MG63 (cell line): ENCODE data around the gene BET1L. TPM values are rescaled to one million over a fixed set of nuclear protein-coding genes. Genes with fewer than 3 reads are reported as not detected.
"Not testable (repeated sequence)": the region's sequence is repeated elsewhere in the genome, so short reads cannot be mapped to it uniquely, and the experiment has no call there.

Source experiments
- DNase-seq: peaks from one replicate; pipeline ENCODE4 v3.0.0-alpha.2; 2020
- H3K27me3 ChIP-seq: fragments of 250-450 bp; sonication (Bioruptor Pico); 2 replicates; pipeline ENCODE4 v1.5.1; 2020; ENCODE audit warnings: mild to moderate bottlenecking, moderate library complexity
- H3K36me3 ChIP-seq: fragments of 250-450 bp; sonication (Bioruptor Pico); 2 replicates; pipeline ENCODE4 v1.5.1; 2020; ENCODE audit warnings: mild to moderate bottlenecking, moderate library complexity
- H3K4me3 ChIP-seq: fragments of 250-450 bp; sonication (Bioruptor Pico); 2 replicates; pipeline ENCODE4 v1.5.1; 2020; ENCODE audit warnings: mild to moderate bottlenecking, moderate library complexity
- H3K9me3 ChIP-seq: fragments of 250-450 bp; sonication (Bioruptor Pico); 2 replicates; pipeline ENCODE4 v1.5.1; 2020; ENCODE audit warnings: mild to moderate bottlenecking, moderate library complexity
- total RNA-seq: library from RNA; depleted of rRNA; stranded (reverse); fragments of >200 nt; shearing (Covaris generic); gene quantifications from 2 replicates; pipeline ENCODE4 v1.2.3, GENCODE V29; 2014; ENCODE audit warnings: low replicate concordance

The BET1L gene
- total RNA-seq, 1 experiment from 2014 or later, result 29.0 TPM

DNA sequence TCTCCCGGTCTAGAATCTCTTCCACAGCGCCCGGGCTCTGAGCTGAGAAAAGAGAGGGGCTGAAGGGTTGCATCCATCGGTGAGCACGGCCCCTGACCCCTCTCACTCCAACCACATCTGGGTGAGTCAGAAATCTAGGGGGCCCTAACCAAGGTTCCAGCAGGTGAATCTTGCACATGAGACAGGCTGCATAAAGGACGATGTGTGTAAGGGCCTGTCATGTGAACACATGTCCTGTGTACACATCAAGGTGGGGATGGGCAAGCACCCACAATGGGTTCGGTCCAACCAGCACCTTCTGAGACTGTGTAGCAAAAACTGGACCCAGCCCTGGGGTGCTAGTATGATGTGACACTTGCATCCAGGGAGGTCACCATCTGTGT lies 1.2 kb downstream of the BET1L start:
- H3K4me3 ChIP-seq, result peak overlapping the region; percentile 90
- H3K9me3 ChIP-seq, result no peaks in the 10 kb centered on the region
- peaks cover 81% of the 10 kb centered on the region for H3K36me3 ChIP-seq
- no peaks in the 10 kb centered on the region for H3K27me3 ChIP-seq
- no peak for DNase-seq

DNA sequence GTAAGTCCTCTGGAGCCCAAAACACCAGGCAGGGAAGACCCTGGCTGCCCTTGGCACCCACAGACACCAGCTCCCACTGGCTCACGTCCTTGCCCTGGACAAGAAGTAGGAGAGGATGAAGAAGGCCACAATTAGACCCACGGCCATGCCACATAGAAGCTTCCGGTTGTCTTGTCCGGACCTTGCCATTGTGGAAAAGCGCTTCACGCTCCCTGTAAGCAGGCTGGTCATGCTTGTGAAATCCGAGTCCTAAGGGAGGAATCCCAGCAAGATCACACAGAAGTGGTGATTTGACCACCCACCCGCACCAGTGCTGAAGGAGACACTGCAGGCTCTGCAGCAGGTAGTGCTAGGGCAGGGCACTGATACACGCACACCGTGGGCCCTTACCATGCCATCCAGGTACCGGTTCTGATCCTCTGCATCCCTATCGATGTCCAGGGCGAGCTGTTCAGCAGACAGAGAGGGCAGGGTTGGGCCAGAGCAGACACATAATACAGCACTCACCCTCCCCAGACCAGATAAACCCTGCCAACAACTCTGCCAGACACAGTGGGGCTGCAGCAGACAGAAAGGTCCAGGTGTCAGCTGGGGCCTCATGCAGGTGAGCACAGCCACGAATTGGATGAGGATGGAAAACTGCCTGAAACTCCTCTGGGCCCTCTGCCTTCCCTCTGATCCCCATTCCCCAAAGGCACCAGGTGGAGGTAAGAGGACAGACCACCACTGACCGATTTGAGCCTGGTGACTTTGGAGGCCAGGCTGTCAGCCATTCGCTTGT lies 1.8 kb downstream of the BET1L start:
- H3K9me3 ChIP-seq, result no peaks in the 10 kb centered on the region
- H3K4me3 ChIP-seq, result peak overlapping the region; percentile 90
- no peaks in the 10 kb centered on the region for H3K27me3 ChIP-seq
- DNase-seq, result no peak
- H3K36me3 ChIP-seq, result peaks cover 79% of the 10 kb centered on the region

DNA sequence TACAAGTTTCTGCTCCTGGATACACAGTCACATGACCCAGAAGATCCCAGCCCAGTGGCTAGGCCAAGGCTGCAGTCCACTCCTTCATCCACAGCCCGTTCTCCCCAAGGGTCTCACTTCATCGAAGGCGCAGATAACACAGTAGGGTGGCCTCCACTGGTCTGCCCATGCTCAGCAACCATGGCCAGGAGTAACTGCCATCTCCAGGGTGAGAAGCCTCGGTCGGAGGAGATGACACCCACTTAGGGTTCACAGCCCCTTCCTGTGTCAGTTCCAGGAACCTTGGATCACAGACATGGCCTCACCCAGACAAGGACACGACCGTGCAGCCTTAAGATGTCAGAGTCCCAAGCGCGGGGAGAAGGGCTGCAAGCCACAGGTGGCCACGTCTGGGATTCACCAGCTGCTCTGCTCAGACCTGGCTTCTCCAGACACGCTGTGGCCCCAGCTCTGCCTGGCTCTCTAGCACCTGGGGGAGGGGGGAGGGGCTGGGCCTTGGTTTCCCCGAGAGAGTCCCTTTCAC lies 2.6 kb downstream of the BET1L start:
- Histone ChIP-seq H3K9me3 (no peaks in the 10 kb centered on the region), H3K27me3 (no peaks in the 10 kb centered on the region), H3K4me3 (no peak overlapping the region), H3K36me3 (peaks cover 71% of the 10 kb centered on the region)
- DNase-seq, result no peak

DNA sequence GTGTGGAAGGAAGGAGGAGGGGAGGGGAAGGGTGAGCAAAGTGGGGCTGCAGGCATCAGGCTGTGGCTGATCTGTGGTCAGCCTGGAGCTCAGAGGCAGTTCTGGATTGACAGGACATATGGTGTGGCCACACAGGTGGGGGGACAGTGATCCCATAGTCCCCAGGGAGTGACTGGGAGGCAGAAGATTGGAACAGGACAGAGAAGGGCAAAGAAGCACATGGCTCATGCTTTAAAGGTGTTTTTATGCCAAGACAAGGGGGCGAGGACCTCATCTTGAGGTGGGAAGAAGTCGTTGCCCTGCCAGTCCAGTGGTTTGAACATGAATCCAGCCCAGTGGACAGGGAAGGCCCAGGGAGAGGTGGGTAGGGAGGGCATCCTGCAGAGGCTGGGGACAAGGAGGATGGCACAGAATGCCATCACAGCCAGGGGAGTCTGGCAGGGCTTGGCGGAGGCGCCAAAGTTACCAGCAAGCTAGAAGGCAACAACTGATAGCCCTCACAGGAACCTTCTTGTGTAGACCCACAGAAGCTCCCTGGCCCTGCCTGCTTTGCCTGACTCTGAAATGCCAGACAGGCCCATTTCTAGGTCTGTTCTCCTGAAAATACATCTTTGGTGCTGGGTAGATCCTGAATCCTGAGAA lies 3.1 kb downstream of the BET1L start:
- Histone ChIP-seq H3K9me3 (no peaks in the 10 kb centered on the region), H3K36me3 (peaks cover 66% of the 10 kb centered on the region), H3K27me3 (no peaks in the 10 kb centered on the region), H3K4me3 (no peak overlapping the region)
- no peak for DNase-seq

DNA sequence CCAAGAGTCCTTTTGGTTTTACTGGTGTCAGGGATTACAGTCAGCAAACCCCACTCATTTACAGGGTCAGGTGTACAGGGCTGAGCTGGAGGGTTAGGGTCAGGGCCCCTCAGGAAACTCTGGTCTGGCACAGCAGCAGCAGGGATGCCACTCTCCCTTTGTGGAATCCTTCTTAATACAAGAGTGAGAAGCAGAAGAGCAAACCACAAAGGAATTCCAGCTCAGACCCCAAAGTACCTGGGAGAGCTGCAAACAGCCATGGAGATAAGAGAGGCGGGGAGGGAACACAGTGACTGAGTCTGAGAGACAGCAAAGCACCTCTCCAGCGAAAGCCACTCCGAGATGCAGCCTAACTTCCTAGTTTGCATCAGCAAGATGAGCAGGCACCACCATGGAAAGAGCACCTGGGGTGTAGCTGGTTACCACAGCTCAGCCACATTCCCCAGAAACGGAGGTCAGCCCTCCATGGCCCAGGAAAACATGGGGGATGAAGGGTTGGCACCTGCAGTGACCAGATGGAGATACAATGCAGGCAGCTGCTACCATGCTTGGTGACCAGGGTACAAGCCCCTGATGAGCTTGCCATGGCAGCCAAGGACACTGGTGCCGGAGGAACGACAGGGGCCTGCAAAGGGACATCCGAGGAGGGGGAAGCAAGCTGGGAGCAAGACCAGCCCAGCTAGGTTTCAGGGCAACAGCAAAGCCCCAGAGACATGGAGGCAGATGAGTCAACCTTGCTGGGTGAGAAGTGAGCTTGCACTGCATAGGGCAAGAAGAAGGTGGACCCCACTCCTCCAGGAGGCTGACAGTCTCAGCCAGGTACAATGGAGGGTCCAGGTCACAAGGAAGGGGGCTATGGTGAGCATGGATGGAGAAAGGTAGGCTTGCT lies 3.9 kb downstream of the BET1L start:
- no peak overlapping the region for H3K4me3 ChIP-seq
- no peaks in the 10 kb centered on the region for H3K27me3 ChIP-seq
- no peaks in the 10 kb centered on the region for H3K9me3 ChIP-seq
- no peak for DNase-seq
- peaks cover 66% of the 10 kb centered on the region for H3K36me3 ChIP-seq

DNA sequence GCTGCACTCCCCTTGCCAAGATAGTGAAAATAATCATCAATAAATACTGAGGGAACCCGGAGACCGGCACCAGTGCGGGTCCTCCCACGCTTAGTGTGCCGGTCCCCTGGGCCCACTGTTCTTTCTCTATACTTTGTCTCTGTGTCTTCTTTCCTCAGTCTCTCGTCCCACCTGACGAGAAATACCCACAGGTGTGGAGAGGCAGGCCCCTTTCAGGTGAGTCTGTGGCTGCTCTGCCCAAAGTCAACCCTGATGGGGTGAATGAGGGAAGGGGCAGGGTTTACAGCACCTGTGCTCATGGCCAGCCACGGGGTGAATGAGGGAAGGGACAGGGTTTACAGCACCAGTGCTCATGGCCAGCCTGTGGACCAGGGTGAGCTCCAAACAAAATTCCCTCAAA lies 4.7 kb downstream of the BET1L start:
- Histone ChIP-seq H3K27me3 (no peaks in the 10 kb centered on the region), H3K4me3 (no peak overlapping the region), H3K36me3 (peaks cover 64% of the 10 kb centered on the region), H3K9me3 (no peaks in the 10 kb centered on the region)
- DNase-seq, result no peak

DNA sequence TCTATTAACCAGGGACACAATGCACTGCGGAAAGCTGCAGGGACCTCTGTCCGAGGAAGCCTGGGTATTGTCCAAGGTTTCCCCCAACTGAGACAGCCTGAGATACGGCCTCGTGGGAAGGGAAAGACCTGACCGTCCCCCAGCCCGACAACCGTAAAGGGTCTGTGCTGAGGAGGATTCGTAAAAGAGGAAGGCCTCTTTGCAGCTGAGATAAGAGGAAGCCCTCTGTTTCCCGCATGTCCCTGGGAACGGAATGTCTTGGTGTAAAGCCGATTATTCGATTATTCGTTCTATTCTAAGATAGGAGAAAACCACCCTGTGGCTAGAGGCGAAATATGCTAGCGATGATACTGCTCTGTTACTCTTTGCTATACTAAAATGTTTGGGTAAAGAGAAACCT lies 5.2 kb downstream of the BET1L start:
- DNase-seq, result no peak
- Histone ChIP-seq H3K36me3 (peaks cover 63% of the 10 kb centered on the region), H3K9me3 (no peaks in the 10 kb centered on the region), H3K4me3 (no peak overlapping the region), H3K27me3 (no peaks in the 10 kb centered on the region)

DNA sequence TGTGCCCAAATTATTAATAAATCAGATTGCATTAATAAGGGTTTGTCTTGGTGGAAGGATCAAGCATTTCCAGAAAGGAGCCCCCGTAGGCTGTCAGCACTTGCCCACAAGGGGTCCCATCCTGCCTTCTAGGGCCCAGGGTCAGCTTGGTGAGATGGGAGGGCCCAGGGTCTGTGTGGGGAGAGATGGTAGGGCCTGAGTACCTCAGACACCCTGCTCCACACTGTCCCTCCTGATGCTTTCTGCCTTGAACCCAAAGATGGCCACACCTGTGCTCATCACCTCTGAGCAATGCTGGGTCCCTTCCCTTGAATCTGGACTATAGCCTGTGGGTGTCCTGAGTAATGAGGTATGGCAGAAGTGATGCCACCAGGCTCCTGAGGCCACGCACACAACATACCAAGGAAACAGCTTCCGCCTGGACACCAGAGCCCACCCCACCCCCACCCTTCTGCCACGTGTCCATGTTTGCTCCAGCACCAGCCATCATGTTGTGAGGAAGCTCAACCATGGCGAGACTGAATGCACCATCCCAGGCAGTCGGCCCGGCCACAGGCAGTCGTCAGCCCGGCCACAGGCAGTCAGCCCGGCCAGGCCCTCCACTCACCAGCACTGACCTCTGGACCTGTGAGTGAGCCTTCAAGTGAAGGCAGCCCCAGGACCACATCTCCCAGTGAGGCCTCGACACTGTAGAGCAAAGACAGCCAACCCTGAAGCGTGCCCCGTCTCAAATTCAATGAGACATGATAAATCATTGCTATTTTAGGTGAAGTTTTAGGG lies 6.8 kb downstream of the BET1L start:
- no peaks in the 10 kb centered on the region for H3K27me3 ChIP-seq
- H3K36me3 ChIP-seq, result peaks cover 47% of the 10 kb centered on the region
- H3K4me3 ChIP-seq, result no peak overlapping the region
- DNase-seq, result no peak
- no peaks in the 10 kb centered on the region for H3K9me3 ChIP-seq

DNA sequence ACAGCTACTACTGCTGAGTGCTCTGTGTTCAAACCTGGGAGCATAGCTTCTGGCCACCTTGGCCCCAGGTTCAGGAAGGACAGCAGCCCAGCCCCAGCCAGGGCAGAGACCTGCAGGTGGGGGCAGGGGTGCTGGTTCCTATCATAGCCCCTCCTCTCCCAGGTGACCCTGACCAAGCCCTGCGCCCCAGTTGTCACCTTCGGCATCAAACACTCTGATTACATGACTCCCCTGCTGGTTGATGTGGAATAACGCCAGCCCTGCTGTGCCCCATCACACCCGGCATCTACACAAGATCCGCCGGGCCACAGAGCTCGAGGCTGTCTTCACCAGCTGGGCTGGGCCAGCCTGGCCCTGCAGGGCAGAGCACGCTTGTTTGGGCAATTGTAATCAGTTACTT lies 7.4 kb downstream of the BET1L start:
- Histone ChIP-seq H3K4me3 (no peak overlapping the region), H3K9me3 (no peaks in the 10 kb centered on the region), H3K36me3 (peaks cover 41% of the 10 kb centered on the region), H3K27me3 (no peaks in the 10 kb centered on the region)
- no peak for DNase-seq

DNA sequence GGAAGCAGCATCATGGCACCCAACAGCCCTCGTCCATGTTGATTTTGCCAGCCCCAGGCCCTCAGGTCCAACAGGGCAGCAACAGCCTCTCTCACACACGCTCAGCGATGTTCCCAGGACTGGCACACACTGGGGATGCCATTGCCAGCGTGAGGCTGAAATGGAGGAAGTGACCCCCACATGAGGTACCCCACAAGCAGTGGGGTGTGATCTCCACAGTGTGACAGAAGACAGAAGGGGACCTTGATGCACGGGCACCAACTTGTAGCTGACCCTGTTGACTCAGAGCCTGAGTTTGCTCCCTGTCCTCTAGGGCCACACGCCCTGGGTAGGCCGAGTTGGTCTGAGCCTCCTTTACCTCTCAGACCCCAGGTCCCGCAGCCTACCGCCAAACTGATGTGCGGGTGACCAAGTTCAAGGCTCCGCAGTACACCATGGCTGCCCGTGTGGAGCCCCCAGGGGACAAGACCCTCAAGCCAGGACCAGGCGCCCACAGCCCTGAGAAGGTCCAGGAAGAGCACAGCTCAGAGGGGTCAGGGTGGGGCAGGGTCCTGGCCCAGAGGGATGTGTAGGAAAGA lies 8.1 kb downstream of the BET1L start:
- no peak overlapping the region for H3K4me3 ChIP-seq
- no peak for DNase-seq
- no peaks in the 10 kb centered on the region for H3K27me3 ChIP-seq
- H3K36me3 ChIP-seq, result peaks cover 34% of the 10 kb centered on the region
- no peaks in the 10 kb centered on the region for H3K9me3 ChIP-seq

DNA sequence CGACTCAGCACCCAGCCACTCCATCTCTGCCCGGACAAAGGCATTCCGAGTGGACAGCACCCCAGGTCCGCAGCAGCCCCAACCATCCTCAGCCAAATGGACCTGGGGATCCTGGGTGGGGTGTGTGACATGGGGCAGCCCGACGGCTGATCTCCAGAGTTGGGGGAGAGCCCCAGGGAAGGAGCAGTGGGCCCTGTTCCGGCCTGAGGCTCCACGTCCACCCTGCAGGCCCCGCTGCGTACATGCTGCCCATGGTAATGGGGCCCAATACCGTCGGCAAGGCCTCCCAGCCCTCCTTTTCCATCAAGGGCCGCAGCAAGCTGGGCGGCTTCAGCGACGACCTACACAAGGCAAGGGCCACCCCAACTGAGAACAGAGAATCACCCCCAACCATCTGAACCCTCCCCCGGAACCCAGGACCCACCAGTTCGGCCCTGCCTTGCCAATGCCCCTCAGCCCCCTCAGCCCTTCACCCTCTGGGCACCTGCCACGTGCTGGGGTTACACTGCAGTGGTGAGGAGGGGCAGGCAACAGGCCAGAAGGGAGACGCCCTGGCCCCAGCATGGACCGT lies 8.9 kb downstream of the BET1L start:
- Histone ChIP-seq H3K4me3 (no peak overlapping the region), H3K27me3 (no peaks in the 10 kb centered on the region), H3K36me3 (peaks cover 26% of the 10 kb centered on the region), H3K9me3 (no peaks in the 10 kb centered on the region)
- DNase-seq, result no peak

DNA sequence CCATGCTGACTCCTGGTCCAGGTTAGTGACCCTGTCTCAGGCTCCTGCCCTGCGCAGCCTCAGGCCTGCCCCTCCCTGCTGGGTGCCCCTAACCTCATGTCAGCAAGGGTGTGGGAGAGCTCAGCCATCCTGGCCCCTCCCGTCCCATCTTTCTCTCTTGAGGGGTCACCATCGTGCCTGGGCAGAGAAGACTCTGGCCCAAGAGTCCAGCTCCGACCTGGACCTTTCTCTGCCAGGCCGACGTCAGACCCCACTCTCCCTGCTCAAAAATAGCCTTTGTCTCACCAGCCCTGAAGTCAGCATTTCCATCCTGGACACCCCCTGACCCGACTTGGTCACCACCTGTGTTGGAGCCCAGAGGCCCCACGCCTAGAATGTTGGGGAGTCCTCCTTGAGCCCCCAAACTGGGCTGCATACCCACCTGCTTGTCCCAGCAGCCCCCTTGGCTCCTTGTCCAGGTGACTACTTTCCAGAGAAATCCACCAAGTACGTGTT lies 9.4 kb downstream of the BET1L start:
- no peak for DNase-seq
- no peaks in the 10 kb centered on the region for H3K9me3 ChIP-seq
- no peak overlapping the region for H3K4me3 ChIP-seq
- no peaks in the 10 kb centered on the region for H3K27me3 ChIP-seq
- H3K36me3 ChIP-seq, result peaks cover 21% of the 10 kb centered on the region

DNA sequence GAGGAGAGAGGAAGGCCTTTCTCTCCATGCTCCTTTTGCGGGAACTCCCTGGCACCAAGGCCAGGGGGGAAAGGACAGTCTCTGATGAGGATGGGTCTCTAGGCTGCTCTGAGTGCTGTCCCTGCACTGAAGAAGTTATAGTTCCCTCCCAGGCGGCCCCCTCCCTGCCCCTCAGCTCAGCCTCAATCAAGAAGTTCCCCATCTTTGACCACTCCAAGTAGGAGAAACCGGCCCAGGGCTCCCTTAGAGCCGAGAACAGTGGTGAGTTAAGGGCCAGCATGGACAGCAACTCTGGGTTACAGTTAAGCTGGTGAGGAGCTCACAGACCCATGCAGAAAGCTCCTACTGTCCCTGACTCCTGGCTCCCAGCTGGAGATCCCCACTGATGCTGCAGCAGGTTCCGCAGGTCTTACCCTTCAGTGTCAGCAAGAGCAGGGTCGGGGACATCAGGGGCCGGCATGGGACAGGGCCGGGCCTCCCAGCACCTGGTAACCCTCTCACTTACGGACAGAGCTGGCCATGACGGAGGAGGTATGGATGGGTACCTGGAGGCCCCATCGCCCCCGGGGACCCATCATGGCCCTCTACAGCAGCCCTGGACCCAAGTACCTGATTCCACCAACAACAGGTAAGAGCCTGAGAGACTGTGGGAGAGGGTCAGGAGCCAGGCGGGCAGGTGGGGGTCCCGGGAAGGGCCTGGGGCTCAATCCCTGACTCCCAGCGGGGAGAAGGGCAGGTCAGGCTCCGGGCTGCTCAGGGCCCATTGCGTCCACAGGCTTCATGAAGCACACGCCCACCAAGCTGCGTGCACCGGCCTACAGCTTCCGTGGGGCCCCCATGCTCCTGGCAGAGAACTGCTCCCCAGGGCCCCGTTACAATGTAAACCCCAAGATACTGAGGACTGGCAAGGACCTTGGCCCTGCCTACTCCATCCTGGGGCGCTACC lies 10.1 kb downstream of the BET1L start:
- H3K4me3 ChIP-seq, result no peak overlapping the region
- H3K36me3 ChIP-seq, result peaks cover 14% of the 10 kb centered on the region
- no peaks in the 10 kb centered on the region for H3K27me3 ChIP-seq
- H3K9me3 ChIP-seq, result no peaks in the 10 kb centered on the region
- no peak for DNase-seq

DNA sequence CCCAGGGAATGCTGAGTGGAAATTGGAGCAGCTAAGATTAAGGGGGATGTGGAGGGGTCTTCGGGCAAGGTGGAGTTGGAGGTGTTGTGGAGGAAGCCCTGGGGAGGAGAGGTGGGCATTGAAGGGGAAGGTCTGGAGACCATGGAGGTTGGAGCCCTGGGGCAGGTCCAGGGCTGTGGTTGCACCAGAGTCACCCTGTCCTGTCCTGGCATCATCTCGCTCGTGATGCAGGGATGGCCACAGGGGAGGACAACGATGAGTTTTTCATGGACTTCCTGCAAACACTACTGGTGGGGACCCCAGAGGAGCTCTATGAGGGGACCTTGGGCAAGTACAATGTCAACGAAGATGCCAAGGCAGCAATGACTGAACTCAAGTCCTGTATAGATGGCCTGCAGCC lies 13.7 kb downstream of the BET1L start:
- H3K4me3 ChIP-seq, H3K27me3 ChIP-seq, DNase-seq, H3K36me3 ChIP-seq, H3K9me3 ChIP-seq: not testable (repeated sequence)

DNA sequence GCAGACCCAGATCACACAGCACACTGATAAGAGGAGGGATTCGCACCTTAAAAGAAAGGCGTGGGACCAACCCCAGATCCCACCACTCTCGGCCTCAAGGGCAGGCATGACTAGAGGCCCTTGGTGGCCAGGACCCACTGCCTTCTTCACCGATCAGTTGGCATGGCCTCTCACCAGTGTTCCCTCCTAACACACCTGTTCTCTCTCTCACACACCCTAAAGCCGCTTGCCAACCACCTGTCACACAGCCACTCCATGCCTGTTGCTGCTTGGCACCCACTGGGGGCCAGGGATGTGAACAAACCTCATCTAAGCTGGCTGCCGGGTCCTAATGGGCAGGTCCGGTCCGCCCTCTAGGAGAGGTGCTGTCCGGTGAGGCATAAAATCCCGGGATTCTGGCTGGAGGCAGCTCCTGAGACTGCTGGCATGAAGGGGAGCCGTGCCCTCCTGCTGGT lies 14.5 kb downstream of the BET1L start, which contains the start of gene SCGB1C1:
SCGB1C1 (plus strand) TSS at position 405 of the 455 bp plus-strand sequence; CDS start at position 427, 22 bp downstream.
- H3K9me3 ChIP-seq, H3K4me3 ChIP-seq, H3K27me3 ChIP-seq, H3K36me3 ChIP-seq, DNase-seq: not testable (repeated sequence)
